Measurements from ENCODE around the gene GRB10.
A peak's percentile ranks its signal among the peaks of the same experiment; 100 is the strongest.

Gene GRB10

DNA sequence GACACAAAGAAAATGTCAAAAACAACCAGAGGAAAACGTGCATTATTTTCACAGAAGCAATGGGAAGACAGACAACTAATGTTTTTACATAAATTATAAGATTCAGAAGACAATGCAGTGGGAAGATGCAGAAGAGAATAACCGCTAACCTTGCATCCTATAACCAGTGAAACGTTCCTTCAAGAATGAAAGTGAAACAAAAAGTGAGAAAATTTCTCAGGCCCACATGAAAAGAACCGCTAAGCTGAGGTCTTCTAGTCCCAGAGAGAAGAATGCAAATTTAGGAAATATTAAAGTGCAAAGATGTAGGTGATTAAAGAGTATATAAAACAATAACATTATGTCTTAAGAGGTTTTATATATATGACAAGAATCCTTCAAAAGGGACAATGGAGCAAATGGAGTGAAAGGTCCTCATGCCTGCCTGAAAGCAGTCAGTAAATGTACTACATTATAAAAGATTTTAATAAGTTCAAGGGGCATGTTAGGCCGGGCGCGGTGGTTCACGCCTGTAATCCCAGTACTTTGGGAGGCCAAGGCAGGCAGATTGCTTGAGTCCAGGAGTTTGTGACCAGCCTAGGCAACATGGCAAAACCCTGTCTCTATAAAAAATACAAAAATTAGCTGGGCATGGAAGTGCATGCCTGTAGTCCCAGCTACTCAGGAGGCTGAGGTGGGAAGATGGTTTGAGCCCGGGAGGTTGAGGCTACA lies 174.3 kb downstream of the GRB10 start:
- H3K4me3 ChIP-seq (ENCODE audit: low read length), result no peak overlapping the region
- no peaks in the 10 kb centered on the region for H3K27me3 ChIP-seq (replicated peaks; ENCODE audit: control insufficient read depth, insufficient read depth, low read length)
- H3K4me1 ChIP-seq (ENCODE audit: control insufficient read depth, insufficient read depth, low read length), result peaks cover 3% of the 10 kb centered on the region
- no peaks in the 10 kb centered on the region for H3K9me3 ChIP-seq (ENCODE audit: control insufficient read depth, low read length)
- H3K36me3 ChIP-seq (ENCODE audit: control insufficient read depth, insufficient read depth, low read length, severe bottlenecking), result peaks cover 92% of the 10 kb centered on the region
- no peak overlapping the region for H3K9ac ChIP-seq (ENCODE audit: low read length)
- no peak for DNase-seq (ENCODE audit: low read depth)

DNA sequence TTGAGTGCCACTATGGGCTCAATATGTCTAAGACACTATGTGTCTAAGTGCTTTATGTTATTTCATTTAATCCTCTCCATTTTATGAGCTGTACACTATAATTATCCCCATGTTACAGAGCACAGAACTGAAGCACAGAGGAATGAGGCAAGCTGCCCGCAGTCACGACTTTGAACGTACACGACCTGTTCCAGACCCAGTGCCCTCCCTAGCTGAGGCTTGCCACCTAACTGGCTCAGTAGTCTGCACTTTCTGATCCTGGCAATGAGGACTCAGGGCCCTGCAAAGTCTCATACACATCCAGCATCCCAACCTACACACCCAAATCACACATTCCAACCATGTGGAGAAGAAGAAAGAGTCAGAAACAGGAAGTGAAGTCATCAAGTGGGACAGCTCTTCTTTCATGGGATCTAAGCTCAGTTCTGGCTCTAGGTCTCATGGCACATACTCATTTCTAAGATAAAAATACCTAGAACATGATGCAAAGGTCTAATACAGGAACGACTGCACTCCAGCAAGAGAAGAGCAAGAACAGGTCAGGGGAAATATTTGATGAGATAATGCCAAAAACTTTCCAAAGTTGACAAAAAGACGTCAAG lies 175.1 kb downstream of the GRB10 start:
- DNase-seq (ENCODE audit: low read depth), result no peak
- Histone ChIP-seq H3K9ac (ENCODE audit: low read length) (no peak overlapping the region), H3K4me1 (ENCODE audit: control insufficient read depth, insufficient read depth, low read length) (peaks cover 3% of the 10 kb centered on the region), H3K9me3 (ENCODE audit: control insufficient read depth, low read length) (no peaks in the 10 kb centered on the region), H3K27me3 (replicated peaks; ENCODE audit: control insufficient read depth, insufficient read depth, low read length) (no peaks in the 10 kb centered on the region), H3K4me3 (ENCODE audit: low read length) (no peak overlapping the region), H3K36me3 (ENCODE audit: control insufficient read depth, insufficient read depth, low read length, severe bottlenecking) (peaks cover 92% of the 10 kb centered on the region)

DNA sequence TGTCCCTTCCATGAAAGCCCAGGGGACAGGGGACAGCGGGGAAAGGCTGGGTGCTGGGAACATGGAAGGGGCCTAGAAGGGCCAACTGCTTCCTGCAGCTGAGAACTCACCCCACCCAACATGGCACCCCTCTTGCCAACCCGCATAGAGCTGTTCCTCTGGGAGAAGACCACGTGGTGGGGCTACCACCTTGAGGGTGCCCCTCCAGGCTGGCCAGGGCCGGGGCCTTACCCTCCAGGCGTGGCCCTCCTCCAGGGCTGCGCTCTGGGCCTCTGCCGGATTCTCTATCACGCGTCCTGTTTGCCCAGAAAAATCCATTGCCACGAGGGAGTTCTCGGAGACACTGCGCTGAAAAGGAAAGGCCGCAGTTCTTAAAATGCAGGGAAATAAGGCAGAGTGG lies 177.6 kb downstream of the GRB10 start:
- H3K4me1 ChIP-seq (ENCODE audit: control insufficient read depth, insufficient read depth, low read length), result peaks cover 3% of the 10 kb centered on the region
- no peak for DNase-seq (ENCODE audit: low read depth)
- H3K9ac ChIP-seq (ENCODE audit: low read length), result no peak overlapping the region
- H3K9me3 ChIP-seq (ENCODE audit: control insufficient read depth, low read length), result no peaks in the 10 kb centered on the region
- H3K27me3 ChIP-seq (replicated peaks; ENCODE audit: control insufficient read depth, insufficient read depth, low read length), result no peaks in the 10 kb centered on the region
- H3K4me3 ChIP-seq (ENCODE audit: low read length), result no peak overlapping the region
- peaks cover 90% of the 10 kb centered on the region for H3K36me3 ChIP-seq (ENCODE audit: control insufficient read depth, insufficient read depth, low read length, severe bottlenecking)

DNA sequence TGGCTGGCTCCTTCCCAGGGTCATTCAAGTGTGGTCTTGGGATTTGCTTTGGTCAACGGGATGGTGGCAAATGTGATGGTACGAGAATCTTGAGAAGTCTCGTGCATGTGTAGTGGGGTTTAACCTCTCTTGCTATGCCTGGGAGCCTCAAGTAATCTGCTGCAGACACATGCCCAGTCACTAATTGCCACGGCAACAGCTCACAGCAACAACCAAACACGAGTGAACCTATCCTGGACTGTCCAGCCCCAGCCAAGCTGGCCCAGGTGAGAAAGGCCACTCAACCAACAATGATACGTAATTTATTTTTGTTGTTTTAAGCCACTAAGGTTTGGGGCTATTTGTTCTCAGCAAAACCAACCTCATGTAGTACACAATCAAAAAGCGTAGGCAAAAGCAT lies 179.4 kb downstream of the GRB10 start:
- DNase-seq (ENCODE audit: low read depth), result no peak
- Histone ChIP-seq H3K9me3 (ENCODE audit: control insufficient read depth, low read length) (no peaks in the 10 kb centered on the region), H3K36me3 (ENCODE audit: control insufficient read depth, insufficient read depth, low read length, severe bottlenecking) (peaks cover 97% of the 10 kb centered on the region), H3K9ac (ENCODE audit: low read length) (no peak overlapping the region), H3K4me3 (ENCODE audit: low read length) (no peak overlapping the region), H3K4me1 (ENCODE audit: control insufficient read depth, insufficient read depth, low read length) (no peaks in the 10 kb centered on the region), H3K27me3 (replicated peaks; ENCODE audit: control insufficient read depth, insufficient read depth, low read length) (no peaks in the 10 kb centered on the region)

DNA sequence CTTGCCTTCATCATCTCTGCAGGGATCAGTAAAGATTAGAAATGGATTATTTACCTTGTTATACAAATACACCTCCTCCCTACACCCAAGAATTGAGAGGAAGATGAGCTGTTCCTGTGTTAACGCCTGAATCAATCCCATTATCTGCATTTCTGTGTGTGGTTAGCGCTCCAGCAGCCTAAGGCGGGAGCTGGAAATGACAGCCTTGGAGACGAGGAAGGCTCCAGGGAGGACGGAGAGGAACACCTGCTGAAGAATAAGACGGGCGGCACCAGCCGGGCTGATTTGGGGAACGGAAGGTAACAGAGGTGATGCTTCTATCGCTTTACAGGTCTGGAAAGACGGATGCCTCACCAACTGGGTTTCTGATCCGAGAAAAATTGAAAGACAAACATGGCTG lies 183.3 kb downstream of the GRB10 start:
- Histone ChIP-seq H3K27me3 (replicated peaks; ENCODE audit: control insufficient read depth, insufficient read depth, low read length) (no peaks in the 10 kb centered on the region), H3K36me3 (ENCODE audit: control insufficient read depth, insufficient read depth, low read length, severe bottlenecking) (peaks cover 88% of the 10 kb centered on the region), H3K9ac (ENCODE audit: low read length) (no peak overlapping the region), H3K4me1 (ENCODE audit: control insufficient read depth, insufficient read depth, low read length) (peaks cover 9% of the 10 kb centered on the region), H3K9me3 (ENCODE audit: control insufficient read depth, low read length) (no peaks in the 10 kb centered on the region), H3K4me3 (ENCODE audit: low read length) (no peak overlapping the region)
- no peak for DNase-seq (ENCODE audit: low read depth)

DNA sequence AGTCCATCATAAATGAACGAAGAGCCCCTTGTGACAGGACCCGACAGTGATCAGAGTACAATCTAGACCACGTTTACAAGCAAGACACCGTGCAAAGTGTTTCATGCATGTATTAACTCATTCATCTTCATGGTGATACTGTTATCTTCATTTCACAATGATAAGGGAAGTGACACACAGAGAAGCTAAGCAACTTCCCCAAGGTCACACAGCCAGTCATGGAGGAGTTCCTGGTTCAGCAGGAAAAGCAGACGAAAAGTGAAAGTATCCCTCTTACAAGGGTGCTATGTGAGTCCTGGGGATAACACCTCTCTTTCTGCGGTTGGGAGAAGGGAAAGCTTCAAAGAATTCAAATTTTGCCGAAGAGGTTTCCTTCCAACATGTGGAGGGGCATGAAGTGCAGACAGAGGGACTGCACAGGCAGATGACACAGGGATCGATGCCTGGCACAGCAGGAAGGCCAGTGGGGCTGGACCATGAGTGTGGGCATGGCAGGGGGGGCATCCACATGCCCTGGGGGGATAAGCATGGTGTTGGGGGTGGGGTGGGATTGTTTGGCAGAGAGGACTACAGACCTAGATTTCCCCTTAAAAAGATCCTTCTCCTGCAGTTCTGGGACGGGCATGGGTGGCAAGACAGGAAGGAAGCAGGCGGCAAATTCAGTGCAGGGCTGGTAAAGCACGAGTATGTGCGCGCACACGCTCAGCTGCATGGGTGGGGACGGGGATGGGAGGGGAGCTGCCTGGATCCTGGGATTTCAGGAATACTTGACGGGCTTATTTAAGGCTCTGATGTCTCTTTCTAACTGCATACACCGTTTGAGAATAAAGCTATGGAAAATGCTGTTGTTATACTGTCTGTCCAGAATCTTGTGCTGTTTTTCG lies 184.0 kb downstream of the GRB10 start:
- Histone ChIP-seq H3K27me3 (replicated peaks; ENCODE audit: control insufficient read depth, insufficient read depth, low read length) (no peaks in the 10 kb centered on the region), H3K9me3 (ENCODE audit: control insufficient read depth, low read length) (no peaks in the 10 kb centered on the region), H3K36me3 (ENCODE audit: control insufficient read depth, insufficient read depth, low read length, severe bottlenecking) (peaks cover 88% of the 10 kb centered on the region), H3K4me3 (ENCODE audit: low read length) (no peak overlapping the region), H3K4me1 (ENCODE audit: control insufficient read depth, insufficient read depth, low read length) (peaks cover 9% of the 10 kb centered on the region), H3K9ac (ENCODE audit: low read length) (no peak overlapping the region)
- DNase-seq (ENCODE audit: low read depth), result no peak

DNA sequence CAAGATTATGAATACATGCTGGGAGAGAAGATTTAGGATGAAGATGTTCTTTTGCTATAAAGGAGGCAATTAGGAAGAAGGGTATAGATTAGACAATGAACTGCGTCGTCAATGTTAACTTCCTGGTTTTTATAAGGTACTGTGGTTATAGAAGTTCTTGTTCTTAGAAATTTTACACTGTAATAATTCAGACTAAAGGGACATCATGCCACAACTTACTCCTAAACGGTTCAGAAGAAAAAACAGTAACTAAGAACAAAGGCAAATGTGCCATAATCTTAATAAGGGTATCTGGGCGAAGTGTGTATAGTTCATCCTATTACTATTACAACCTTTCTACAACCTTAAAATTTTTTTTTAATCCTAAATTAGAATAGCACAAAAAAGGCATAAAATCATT lies 186.2 kb downstream of the GRB10 start:
- no peak for DNase-seq (ENCODE audit: low read depth)
- peaks cover 9% of the 10 kb centered on the region for H3K4me1 ChIP-seq (ENCODE audit: control insufficient read depth, insufficient read depth, low read length)
- no peaks in the 10 kb centered on the region for H3K9me3 ChIP-seq (ENCODE audit: control insufficient read depth, low read length)
- no peaks in the 10 kb centered on the region for H3K27me3 ChIP-seq (replicated peaks; ENCODE audit: control insufficient read depth, insufficient read depth, low read length)
- peaks cover 88% of the 10 kb centered on the region for H3K36me3 ChIP-seq (ENCODE audit: control insufficient read depth, insufficient read depth, low read length, severe bottlenecking)
- no peak overlapping the region for H3K4me3 ChIP-seq (ENCODE audit: low read length)
- H3K9ac ChIP-seq (ENCODE audit: low read length), result no peak overlapping the region

DNA sequence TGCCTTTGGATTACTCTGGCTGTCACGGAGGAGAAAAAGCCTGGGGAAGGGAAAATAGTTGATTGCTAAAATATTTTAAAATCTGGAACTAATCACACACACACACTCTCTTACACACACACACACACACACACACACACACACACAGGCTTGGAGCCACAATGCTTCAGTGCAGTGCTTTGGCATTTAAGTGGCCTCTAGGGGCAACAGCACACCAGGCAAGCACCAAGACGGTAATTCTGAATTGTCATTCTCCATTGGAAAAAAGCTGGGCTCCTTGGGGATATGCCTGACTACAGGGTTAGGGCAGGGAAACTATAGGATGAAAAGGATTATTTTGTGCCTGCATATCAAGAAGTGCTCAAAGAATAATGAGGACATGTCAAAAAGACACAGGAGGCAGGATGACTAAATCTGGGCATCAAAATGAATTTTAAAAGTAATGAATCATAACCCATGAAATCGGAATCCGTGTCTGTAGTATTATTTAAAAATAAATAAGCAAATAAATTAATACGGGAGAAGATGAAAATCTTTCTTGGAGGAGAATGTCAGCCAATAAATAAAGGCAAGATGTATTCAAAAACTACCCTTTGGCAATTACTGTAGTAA lies 187.1 kb downstream of the GRB10 start:
- DNase-seq (ENCODE audit: low read depth), result peak; percentile 43
- H3K9ac ChIP-seq (ENCODE audit: low read length), result no peak overlapping the region
- no peaks in the 10 kb centered on the region for H3K27me3 ChIP-seq (replicated peaks; ENCODE audit: control insufficient read depth, insufficient read depth, low read length)
- H3K36me3 ChIP-seq (ENCODE audit: control insufficient read depth, insufficient read depth, low read length, severe bottlenecking), result peaks cover 85% of the 10 kb centered on the region
- H3K4me3 ChIP-seq (ENCODE audit: low read length), result no peak overlapping the region
- peaks cover 9% of the 10 kb centered on the region for H3K4me1 ChIP-seq (ENCODE audit: control insufficient read depth, insufficient read depth, low read length)
- no peaks in the 10 kb centered on the region for H3K9me3 ChIP-seq (ENCODE audit: control insufficient read depth, low read length)

DNA sequence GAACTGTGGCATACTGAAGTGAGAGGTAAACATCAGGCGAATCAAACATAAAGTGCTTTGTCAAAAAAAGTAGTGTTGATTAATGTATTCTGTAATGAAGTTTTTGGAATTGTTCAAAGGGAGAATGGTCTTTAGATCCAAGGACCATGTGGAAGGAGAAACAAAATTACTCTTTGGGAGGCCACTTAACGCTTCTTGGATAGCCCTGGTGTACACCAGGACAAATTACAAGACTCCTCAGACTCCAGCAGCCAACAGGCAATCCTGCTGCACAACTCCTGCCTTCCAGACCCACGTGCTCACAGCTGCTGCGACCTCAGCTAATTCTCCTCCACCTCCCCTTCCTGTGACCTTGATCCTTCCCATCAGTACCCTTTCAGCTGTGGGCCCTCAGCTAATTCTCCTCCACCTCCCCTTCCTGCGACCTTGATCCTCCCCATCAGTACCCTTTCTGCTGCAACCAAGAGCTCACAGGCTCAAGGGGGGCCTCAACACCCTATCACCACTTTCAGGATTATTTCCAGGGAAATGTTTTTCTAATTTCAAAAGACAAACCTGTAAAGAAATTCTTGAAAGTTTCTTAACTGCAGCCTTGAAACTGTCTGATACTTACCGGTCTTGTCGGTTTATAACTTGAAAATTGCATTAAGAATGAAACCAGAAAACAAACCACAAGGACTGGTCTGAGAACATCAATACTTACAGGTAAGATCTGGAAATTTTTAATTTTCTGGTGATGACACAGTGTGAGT lies 187.8 kb downstream of the GRB10 start:
- peaks cover 78% of the 10 kb centered on the region for H3K36me3 ChIP-seq (ENCODE audit: control insufficient read depth, insufficient read depth, low read length, severe bottlenecking)
- H3K9ac ChIP-seq (ENCODE audit: low read length), result no peak overlapping the region
- H3K27me3 ChIP-seq (replicated peaks; ENCODE audit: control insufficient read depth, insufficient read depth, low read length), result no peaks in the 10 kb centered on the region
- peaks cover 9% of the 10 kb centered on the region for H3K4me1 ChIP-seq (ENCODE audit: control insufficient read depth, insufficient read depth, low read length)
- H3K9me3 ChIP-seq (ENCODE audit: control insufficient read depth, low read length), result no peaks in the 10 kb centered on the region
- DNase-seq (ENCODE audit: low read depth), result no peak
- no peak overlapping the region for H3K4me3 ChIP-seq (ENCODE audit: low read length)

DNA sequence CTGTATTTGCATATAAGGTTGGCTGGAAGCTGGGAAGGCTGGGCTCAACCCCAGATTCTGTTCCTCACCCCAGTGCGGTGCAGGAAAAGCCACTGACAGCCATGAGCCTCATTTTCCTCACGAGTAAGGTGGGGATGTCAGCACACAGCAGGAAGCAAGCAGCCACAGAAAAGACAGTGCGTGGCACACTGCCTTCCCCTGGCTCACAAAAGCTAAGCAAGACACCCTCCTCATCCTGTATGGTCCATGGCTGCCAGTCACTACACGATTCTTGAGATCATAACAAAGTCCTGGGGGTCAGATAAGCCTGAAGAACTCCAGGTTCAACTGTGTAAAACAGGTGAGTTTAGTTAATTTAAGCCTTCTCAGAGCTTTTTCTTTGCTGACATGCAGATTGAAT lies 188.6 kb downstream of the GRB10 start:
- H3K36me3 ChIP-seq (ENCODE audit: control insufficient read depth, insufficient read depth, low read length, severe bottlenecking), result peaks cover 70% of the 10 kb centered on the region
- no peak for DNase-seq (ENCODE audit: low read depth)
- no peaks in the 10 kb centered on the region for H3K27me3 ChIP-seq (replicated peaks; ENCODE audit: control insufficient read depth, insufficient read depth, low read length)
- no peaks in the 10 kb centered on the region for H3K9me3 ChIP-seq (ENCODE audit: control insufficient read depth, low read length)
- no peak overlapping the region for H3K9ac ChIP-seq (ENCODE audit: low read length)
- no peak overlapping the region for H3K4me3 ChIP-seq (ENCODE audit: low read length)
- H3K4me1 ChIP-seq (ENCODE audit: control insufficient read depth, insufficient read depth, low read length), result peaks cover 9% of the 10 kb centered on the region
